K562 (cell line): ENCODE measurements around the gene MKNK2. TPM values are rescaled to one million over a fixed set of nuclear protein-coding genes. Genes with fewer than 3 reads are reported as not detected.
"Not testable (repeated sequence)": the region's sequence is repeated elsewhere in the genome, so short reads cannot be mapped to it uniquely, and the experiment has no call there.

Source experiments
- ATAC-seq: fragments of 200-7000 bp; cut with Tn5 transposase; 3 replicates; pipeline ENCODE4 v1.9.1; 2020; ENCODE audit warnings: moderate library complexity
- BruUV-seq: library from RNA; stranded (reverse); fragments of 400-500 nt; replicated peaks from 2 replicates; lab custom pipeline; 2021; lab: Mats Ljungman, UMichigan
- CTCF ChIA-PET: fragments of 300-600 bp; formaldehyde crosslinking; extraction: SDS; loops from one replicate; lab custom pipeline; 2021; ENCODE audit warnings: low intra/inter-chr PET ratio; lab: Yijun Ruan, JAX
- POLR2A ChIA-PET: fragments of 300-600, 350-650 bp; sonication (Branson Sonifier 250); formaldehyde crosslinking; extraction: SDS; loops from one replicate; lab custom pipeline; 2021; ENCODE audit warnings: antibody characterized with exemption, inconsistent platforms; lab: Yijun Ruan, JAX
- DNase-seq, 4 experiments: peaks; one replicate each; pipeline versions ENCODE4 v3.0.0 to v3.0.0-alpha.2; 2011 to 2018; ENCODE audit warnings: low spot score in 3 of 4, mixed read lengths in 3 of 4; ENCODE audit errors: extremely low read depth in 1 of 4
- FAIRE-seq: peaks from 2 replicates; lab custom pipeline; 2011; peaks lifted over from hg19 to GRCh38; lab: Jason Lieb, UNC
- H2AFZ ChIP-seq: 2 replicates; pipeline ENCODE4 v1.6.0; 2011; ENCODE audit warnings: low read depth, low read length, control low read depth, inconsistent platforms
- H3K27ac ChIP-seq: fragments of 200-600 bp; 3 replicates; pipeline ENCODE4 v1.8.0; 2011; ENCODE audit warnings: low read depth, mild to moderate bottlenecking, control low read depth, inconsistent platforms, low read length, moderate library complexity, mixed read lengths; ENCODE audit errors: extremely low read depth
- H3K27me3 ChIP-seq, 2 experiments: fragments of 300-600 bp in 1 of 2; 2 replicates in 1 of 2; 3 replicates in 1 of 2; pipeline versions ENCODE4 v1.6.0 to v1.8.0; 2011; ENCODE audit warnings: inconsistent platforms in 2 of 2, low read length in 2 of 2, mild to moderate bottlenecking in 1 of 2, mixed read lengths in 1 of 2, moderate library complexity in 1 of 2; ENCODE audit not compliant: control insufficient read depth in 2 of 2, insufficient read depth in 2 of 2
- H3K36me3 ChIP-seq: fragments of 300-600 bp; 3 replicates; pipeline ENCODE4 v1.8.0; 2011; ENCODE audit warnings: mild to moderate bottlenecking, low read length, inconsistent platforms; ENCODE audit not compliant: control insufficient read depth, insufficient read depth
- H3K4me1 ChIP-seq, 2 experiments: fragments of 200-600 bp in 1 of 2; replicated peaks in 1 of 2; 2 replicates in 1 of 2; 3 replicates in 1 of 2; pipeline versions ENCODE4 v1.5.1 to v1.8.0; 2011; ENCODE audit warnings: inconsistent platforms in 2 of 2, low read length in 2 of 2, mild to moderate bottlenecking in 1 of 2, mixed read lengths in 1 of 2, moderate library complexity in 1 of 2; ENCODE audit not compliant: control insufficient read depth in 2 of 2, insufficient read depth in 2 of 2
- H3K4me2 ChIP-seq: 2 replicates; pipeline ENCODE4 v1.6.1; 2011; ENCODE audit warnings: low read length, control low read depth, inconsistent platforms, mixed read lengths; ENCODE audit not compliant: insufficient read depth
- H3K4me3 ChIP-seq: fragments of 200-600 bp; sonication (generic), shearing (Covaris generic); 2 replicates; pipeline ENCODE4 v1.5.1; 2016; ENCODE audit warnings: control low read depth, inconsistent platforms
- H3K79me2 ChIP-seq: fragments of 200-600 bp; 3 replicates; pipeline ENCODE4 v1.8.0; 2011; ENCODE audit warnings: low read length, inconsistent platforms; ENCODE audit not compliant: control insufficient read depth, insufficient read depth
- H3K9ac ChIP-seq, 2 experiments: 2 replicates each; pipeline versions ENCODE4 v1.6.0 to v1.6.1; 2011; ENCODE audit warnings: low read depth in 2 of 2, low read length in 2 of 2, control low read depth in 1 of 2, inconsistent platforms in 1 of 2, mild to moderate bottlenecking in 1 of 2, mixed read lengths in 1 of 2; ENCODE audit not compliant: insufficient read depth in 1 of 2
- H3K9me1 ChIP-seq: one replicate; pipeline ENCODE4 v1.6.0; 2011; ENCODE audit warnings: inconsistent platforms, mild to moderate bottlenecking, low read length, moderate library complexity; ENCODE audit not compliant: control insufficient read depth, insufficient read depth
- H3K9me3 ChIP-seq: replicated peaks from 2 replicates; pipeline ENCODE4 v1.5.1; 2011; ENCODE audit warnings: low read depth, low read length, inconsistent platforms; ENCODE audit not compliant: control insufficient read depth, insufficient read depth
- H4K20me1 ChIP-seq: replicated peaks from 2 replicates; pipeline ENCODE4 v1.6.1; 2011; ENCODE audit warnings: low read length, inconsistent platforms, mixed read lengths; ENCODE audit not compliant: control insufficient read depth, insufficient read depth
- ADNP ChIP-seq: fragments of 200-800 bp; sonication (Bioruptor generic); IDR thresholded peaks from 2 replicates; pipeline ENCODE4 v1.6.1; 2016; ENCODE audit warnings: missing genetic modification characterization, missing compliant biosample characterization
- ATF3 ChIP-seq, 2 experiments: fragments of 450-650 bp in 1 of 2; sonication (generic) in 1 of 2; formaldehyde crosslinking in 1 of 2; IDR thresholded peaks in 1 of 2; conservative IDR thresholded peaks in 1 of 2; 2 replicates each; pipeline versions ENCODE4 v1.6.1 to v1.8.1; 2016 to 2023; ENCODE audit warnings: mild to moderate bottlenecking in 2 of 2, moderate library complexity in 2 of 2, inconsistent platforms in 1 of 2, missing genetic modification reagents in 1 of 2
- CBX1 ChIP-seq: sonication (generic); IDR thresholded peaks from 2 replicates; pipeline ENCODE4 v1.6.1; 2016; ENCODE audit warnings: antibody characterized with exemption, low read depth, mild to moderate bottlenecking
- CEBPG ChIP-seq, 3 experiments: fragments of 200-800 bp in 1 of 3; sonication (Bioruptor generic) in 1 of 3; sonication (generic) in 1 of 3; formaldehyde crosslinking in 1 of 3; IDR thresholded peaks in 2 of 3; conservative IDR thresholded peaks in 1 of 3; 2 replicates each; pipeline versions ENCODE4 v1.6.1 to v1.8.0; 2016 to 2022; ENCODE audit warnings: missing compliant biosample characterization in 2 of 3, missing genetic modification characterization in 2 of 3, mild to moderate bottlenecking in 1 of 3, missing genetic modification reagents in 1 of 3
- CREM ChIP-seq: IDR thresholded peaks from 2 replicates; pipeline ENCODE4 v1.6.1; 2014; ENCODE audit warnings: antibody characterized with exemption, low read depth
- EP300 ChIP-seq: IDR thresholded peaks from 2 replicates; pipeline ENCODE4 v1.6.1; 2012; ENCODE audit warnings: low read length, improper control_type of control experiment
- GATAD2A ChIP-seq: fragments of 450-650 bp; IDR thresholded peaks from 2 replicates; pipeline ENCODE4 v1.6.1; 2017
- HNRNPLL ChIP-seq: fragments of 200-400 bp; formaldehyde crosslinking; IDR thresholded peaks from 2 replicates; pipeline ENCODE4 v1.6.1; 2017; ENCODE audit warnings: low read length, low read depth, mild to moderate bottlenecking; ENCODE audit not compliant: poor library complexity, severe bottlenecking
- IRF9 ChIP-seq: fragments of 450-650 bp; IDR thresholded peaks from 2 replicates; pipeline ENCODE4 v1.6.1; 2016; ENCODE audit warnings: missing biosample characterization, missing genetic modification characterization
- KLF16 ChIP-seq: IDR thresholded peaks from 2 replicates; pipeline ENCODE4 v1.6.1; 2016; ENCODE audit warnings: antibody characterized with exemption
- MNT ChIP-seq, 2 experiments: fragments of 450-650 bp; conservative IDR thresholded peaks; 2 replicates each; pipeline ENCODE4 v1.6.1; 2017; ENCODE audit warnings: mild to moderate bottlenecking in 2 of 2, moderate library complexity in 2 of 2
- NONO ChIP-seq, 2 experiments: fragments of 200-400 bp in 1 of 2; fragments of 450-650 bp in 1 of 2; formaldehyde crosslinking in 1 of 2; IDR thresholded peaks; 2 replicates each; pipeline ENCODE4 v1.6.1; 2017; ENCODE audit warnings: low read depth in 2 of 2, mild to moderate bottlenecking in 2 of 2, moderate library complexity in 2 of 2, low read length in 1 of 2
- SOX6 ChIP-seq: fragments of 450-650 bp; IDR thresholded peaks from 2 replicates; pipeline ENCODE4 v1.6.1; 2014; ENCODE audit warnings: mild to moderate bottlenecking
- TBL1XR1 ChIP-seq, 2 experiments: IDR thresholded peaks; 2 replicates each; pipeline ENCODE4 v1.6.1; 2012; ENCODE audit warnings: improper control_type of control experiment in 2 of 2, low read length in 2 of 2, mild to moderate bottlenecking in 1 of 2
- ZEB2 ChIP-seq: fragments of 450-650 bp; IDR thresholded peaks from 2 replicates; pipeline ENCODE4 v1.6.1; 2016
- ZNF121 ChIP-seq: sonication (generic); formaldehyde crosslinking; conservative IDR thresholded peaks from 2 replicates; pipeline ENCODE4 v1.8.0; 2022; ENCODE audit warnings: missing genetic modification reagents
- WGBS: fragments of 100-300 bp; shearing (Covaris generic); methylation state at CpG from one replicate; pipeline ENCODE4 v1.1.6; 2016; ENCODE audit warnings: low coverage, mixed read lengths; ENCODE audit not compliant: insufficient coverage; ENCODE audit errors: missing lambda C conversion rate; 5-methylcytosine and 5-hydroxymethylcytosine counted together
- in situ Hi-C: fragments of 300-500 bp; cut with MboI; formaldehyde crosslinking; loops from 4 replicates; pipeline ENCODE4 v1.15.0; 2018; ENCODE audit warnings: inconsistent platforms, mixed read lengths
- intact Hi-C: fragments of 100-400 bp; cut with micrococcal nuclease; formaldehyde crosslinking; loops from 2 replicates; pipeline ENCODE4 v1.14.2; 2022
- polyA plus RNA-seq, 8 experiments: library from polyadenylated mRNA; depleted of rRNA in 4 of 8; stranded (reverse) in 5 of 8; unstranded in 3 of 8; fragments of >200 nt; fragmentation: Nextera tagmentation in 2 of 8; fragmentation: Illumina TruSeq in 1 of 8; extraction: Ambion mirVana in 2 of 8; extraction: Trizol in 1 of 8; gene quantifications; 2 replicates each; pipeline versions ENCODE4 v1.2.1 to v1.2.3, GENCODE V29; 2011 to 2014; ENCODE audit warnings: inconsistent platforms in 1 of 8, missing spikeins in 1 of 8
- total RNA-seq, 7 experiments: library from RNA; depleted of rRNA in 6 of 7; stranded (reverse); fragments of >200 nt in 6 of 7; fragmentation: Illumina TruSeq in 2 of 7; extraction: Trizol in 2 of 7; gene quantifications; 2 replicates each; pipeline versions ENCODE4 v1.2.1 to v1.2.3, GENCODE V29; 2011 to 2021; ENCODE audit warnings: low replicate concordance in 1 of 7

Gene MKNK2
- total and polyA plus RNA-seq, 9 of the 15 experiments (the other 6 are each of a cell fraction or from before 2014, with no cell fraction given): 5.1 to 191 (median 51.9) TPM

- not testable (repeated sequence) for H2AFZ ChIP-seq; TF ChIP-seq ATF3 (CRISPR knock-in tag; conservative IDR thresholded peaks at IDR 0.05)
- TF ChIP-seq ADNP (tag) (0 out of 2 replicates have a peak, but pooled peaks have one; percentile 36), ATF3 (IDR thresholded peaks at IDR 0.05) (peak; percentile 81), GATAD2A (peak; percentile 87; the same call in 1 of the 2 replicates), NONO (IDR thresholded peaks at IDR 0.05; ENCODE audit: low read depth in 2 of 2, low read length in 1 of 2) (0 out of 4 replicates have a peak, but pooled peaks of 1 of the 2 experiments have one; percentile 18), MNT (conservative IDR thresholded peaks at IDR 0.05) (peak in 1 of 2 experiments; percentile 63; a peak in 2 of 4 replicates), TBL1XR1 (IDR thresholded peaks at IDR 0.05; ENCODE audit: low read length in 2 of 2) (0 out of 4 replicates have a peak, but pooled peaks of 1 of the 2 experiments have one; percentile 17), CEBPG (CRISPR knock-in tag; IDR thresholded peaks at IDR 0.05) (peak; percentile 90), CEBPG (tag; conservative IDR thresholded peaks at IDR 0.05 in 1 of 2, IDR thresholded peaks at IDR 0.05 in 1 of 2) (peak; percentile 67 to 89; a peak in 3 of 4 replicates), ZEB2 (peak; percentile 81; the same call in 1 of the 2 replicates), HNRNPLL (peak; percentile 47), EP300 (peak; percentile 24; the same call in 1 of the 2 replicates), CBX1 (0 out of 2 replicates have a peak, but pooled peaks have one; percentile 42), KLF16 (peak; percentile 67; the same call in 1 of the 2 replicates), IRF9 (peak; percentile 67), SOX6 (peak; percentile 75), ZNF121 (CRISPR knock-in tag) (peak; percentile 100), CREM (peak; percentile 49; the same call in 1 of the 2 replicates)
Measured at GRCh38 chr19:2086695-2087620, 35.9 kb upstream of the MKNK2 start.

More at GRCh38 chr19:2086695-2087620, 35.9 kb upstream of the MKNK2 start:
- H3K27me3 ChIP-seq, H3K4me3 ChIP-seq, H3K9me1 ChIP-seq, CTCF ChIA-PET, BruUV-seq, in situ Hi-C loops, H3K9me3 ChIP-seq, H4K20me1 ChIP-seq: not testable (repeated sequence)
- FAIRE-seq (peak; percentile 69), ATAC-seq (peak; percentile 54), DNase-seq (peak; percentile 52 to 71 (median 58))
- Histone ChIP-seq H3K9ac (peak overlapping the region in 1 of 2 experiments; percentile 75; a peak in 1 of 4 replicates), H3K79me2 (peaks cover 21% of the 10 kb centered on the region), H3K27ac (peak overlapping the region; percentile 62), H3K36me3 (peaks cover 16% of the 10 kb centered on the region; the same call in 2 of the 3 replicates), H3K4me2 (peak overlapping the region; percentile 40), H3K4me1 (peaks cover 37 to 60% of the 10 kb centered on the region in 2 experiments; a peak in 4 of 5 replicates)
- POLR2A ChIA-PET: interaction anchor here (0.7 to 1.0 kb wide), 3 partner anchors 9 to 38 kb away, joined by 3 to 4 read pairs (median 3); no protein-coding TSS in a partner anchor
- intact Hi-C loops: loop anchor here (5.0 kb wide), 1 partner anchor 70 kb away; the partner anchor contains the start of gene BTBD2
- WGBS: 38% methylated on average over 13 of the region's 13 CpGs
